ENCODE measurements around the gene PINLYP.

The PINLYP gene

DNA sequence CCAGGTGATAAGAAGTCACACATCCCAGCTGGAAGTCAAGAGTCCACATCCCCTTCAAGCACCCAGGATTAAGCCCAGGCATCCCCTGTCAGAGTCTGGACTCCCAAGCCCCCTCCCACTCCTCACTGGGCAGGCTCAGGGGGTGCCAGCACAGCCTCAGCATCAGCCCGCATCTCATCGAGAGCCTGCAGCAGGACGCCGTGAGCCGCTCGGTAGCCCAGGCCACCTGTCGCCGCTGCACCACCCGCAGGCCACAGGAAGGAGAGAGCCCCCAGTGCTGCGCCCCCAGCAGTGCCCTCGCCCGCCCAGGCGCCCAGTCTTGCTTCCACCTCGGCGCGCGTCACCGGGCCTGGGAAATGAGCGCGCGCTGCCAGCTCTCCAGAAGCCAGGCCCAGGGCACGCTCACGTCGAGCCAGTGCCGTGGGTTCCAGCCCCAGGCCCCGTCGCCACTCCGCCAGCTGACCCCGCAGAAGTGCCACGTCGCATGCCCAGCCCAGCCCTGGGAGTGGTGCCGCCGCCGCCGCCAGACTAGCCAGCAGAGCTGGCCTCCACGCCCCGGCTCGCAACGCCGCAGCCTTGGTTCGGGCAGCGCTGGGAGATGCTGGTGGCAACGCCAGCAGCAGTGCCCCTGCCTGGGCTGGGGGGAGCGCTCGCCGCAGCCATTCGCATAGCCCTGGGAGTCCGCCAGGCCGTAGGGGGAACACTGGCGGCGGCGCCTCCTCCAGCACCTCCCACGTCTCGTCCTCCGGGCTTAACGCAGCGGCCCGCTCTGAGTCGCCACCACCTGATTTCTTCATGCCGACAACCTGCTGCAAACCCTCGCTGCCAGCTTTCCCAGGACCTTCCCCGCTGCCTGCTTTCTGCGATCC is 16.5 kb downstream of the PINLYP start:
- H3K4me3 ChIP-seq (replicated peaks in 1 of 2; ENCODE audit: low read depth in 2 of 2, low read length in 2 of 2): no peak overlapping the region
- no peak for DNase-seq (ENCODE audit: low read depth in 2 of 2)
- TF ChIP-seq, protein P1, sequence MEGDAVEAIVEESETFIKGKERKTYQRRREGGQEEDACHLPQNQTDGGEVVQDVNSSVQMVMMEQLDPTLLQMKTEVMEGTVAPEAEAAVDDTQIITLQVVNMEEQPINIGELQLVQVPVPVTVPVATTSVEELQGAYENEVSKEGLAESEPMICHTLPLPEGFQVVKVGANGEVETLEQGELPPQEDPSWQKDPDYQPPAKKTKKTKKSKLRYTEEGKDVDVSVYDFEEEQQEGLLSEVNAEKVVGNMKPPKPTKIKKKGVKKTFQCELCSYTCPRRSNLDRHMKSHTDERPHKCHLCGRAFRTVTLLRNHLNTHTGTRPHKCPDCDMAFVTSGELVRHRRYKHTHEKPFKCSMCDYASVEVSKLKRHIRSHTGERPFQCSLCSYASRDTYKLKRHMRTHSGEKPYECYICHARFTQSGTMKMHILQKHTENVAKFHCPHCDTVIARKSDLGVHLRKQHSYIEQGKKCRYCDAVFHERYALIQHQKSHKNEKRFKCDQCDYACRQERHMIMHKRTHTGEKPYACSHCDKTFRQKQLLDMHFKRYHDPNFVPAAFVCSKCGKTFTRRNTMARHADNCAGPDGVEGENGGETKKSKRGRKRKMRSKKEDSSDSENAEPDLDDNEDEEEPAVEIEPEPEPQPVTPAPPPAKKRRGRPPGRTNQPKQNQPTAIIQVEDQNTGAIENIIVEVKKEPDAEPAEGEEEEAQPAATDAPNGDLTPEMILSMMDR (IDR thresholded peaks at IDR 0.05; ENCODE audit: low read depth, low read length): no peak

DNA sequence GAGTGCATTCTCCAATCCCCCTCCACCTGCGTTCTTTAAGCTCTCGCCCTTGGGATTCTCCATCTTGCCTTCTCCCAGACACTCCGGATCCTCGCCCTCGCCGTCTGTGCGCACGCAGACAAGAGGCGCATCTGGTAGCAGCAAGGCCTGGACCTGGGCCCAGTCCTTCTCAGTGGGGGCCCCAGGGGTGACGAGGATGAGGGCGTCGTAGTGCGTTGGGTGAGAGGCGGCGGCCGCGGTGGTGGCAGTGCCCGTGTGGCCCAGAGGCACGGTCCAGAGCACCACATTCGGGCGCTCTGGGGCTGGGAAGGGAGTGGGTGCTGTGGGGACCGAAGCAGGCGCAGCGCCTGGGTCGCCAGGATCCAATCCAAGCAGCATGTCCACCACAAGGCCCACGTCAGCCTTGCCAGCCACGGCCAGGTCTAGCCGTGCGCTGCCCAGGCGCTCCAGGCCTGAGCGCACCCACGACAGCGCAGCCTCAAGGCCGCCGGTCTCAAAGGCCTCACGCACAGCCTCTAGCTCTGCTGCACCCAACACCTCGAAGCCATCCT is 17.3 kb downstream of the PINLYP start:
- no peak overlapping the region for H3K4me3 ChIP-seq (replicated peaks in 1 of 2; ENCODE audit: low read depth in 2 of 2, low read length in 2 of 2)
- no peak for DNase-seq (ENCODE audit: low read depth in 2 of 2)
- TF ChIP-seq, protein P1 (IDR thresholded peaks at IDR 0.05; ENCODE audit: low read depth, low read length): no peak

DNA sequence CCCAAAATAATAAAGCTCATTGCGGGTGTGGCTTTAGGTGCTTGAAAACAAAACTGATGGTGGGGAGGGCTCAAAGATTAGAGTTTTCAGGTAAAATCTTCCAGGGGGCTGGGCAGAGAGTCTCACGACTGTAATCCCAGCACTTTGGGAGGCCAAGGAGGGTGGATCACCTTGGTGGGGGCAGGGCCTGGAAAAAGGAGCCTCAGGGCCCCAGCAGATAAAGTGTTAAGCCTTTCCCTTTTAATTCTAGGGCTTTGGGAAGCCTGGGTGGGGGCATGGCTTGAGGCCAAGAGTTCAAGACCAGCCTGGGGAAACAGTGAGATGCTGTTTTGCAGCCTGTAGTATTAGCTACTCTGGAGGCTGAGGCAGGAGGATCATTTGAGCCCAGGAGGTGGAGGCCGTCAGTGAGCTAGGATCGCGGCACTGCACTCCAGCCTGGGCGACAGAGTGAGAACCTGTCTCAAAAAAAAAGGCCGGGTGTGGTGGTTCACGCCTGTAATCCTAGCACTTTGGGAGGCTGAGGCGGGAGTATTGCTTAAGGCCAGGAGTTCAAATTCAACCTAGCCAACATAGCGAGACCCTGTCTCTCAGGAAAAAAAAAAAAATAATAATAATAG is 18.6 kb downstream of the PINLYP start:
- TF ChIP-seq, protein P1 (IDR thresholded peaks at IDR 0.05; ENCODE audit: low read depth, low read length): no peak
- no peak for DNase-seq (ENCODE audit: low read depth in 2 of 2)
- H3K4me3 ChIP-seq (replicated peaks in 1 of 2; ENCODE audit: low read depth in 2 of 2, low read length in 2 of 2): peak overlapping the region; percentile 61 to 78

DNA sequence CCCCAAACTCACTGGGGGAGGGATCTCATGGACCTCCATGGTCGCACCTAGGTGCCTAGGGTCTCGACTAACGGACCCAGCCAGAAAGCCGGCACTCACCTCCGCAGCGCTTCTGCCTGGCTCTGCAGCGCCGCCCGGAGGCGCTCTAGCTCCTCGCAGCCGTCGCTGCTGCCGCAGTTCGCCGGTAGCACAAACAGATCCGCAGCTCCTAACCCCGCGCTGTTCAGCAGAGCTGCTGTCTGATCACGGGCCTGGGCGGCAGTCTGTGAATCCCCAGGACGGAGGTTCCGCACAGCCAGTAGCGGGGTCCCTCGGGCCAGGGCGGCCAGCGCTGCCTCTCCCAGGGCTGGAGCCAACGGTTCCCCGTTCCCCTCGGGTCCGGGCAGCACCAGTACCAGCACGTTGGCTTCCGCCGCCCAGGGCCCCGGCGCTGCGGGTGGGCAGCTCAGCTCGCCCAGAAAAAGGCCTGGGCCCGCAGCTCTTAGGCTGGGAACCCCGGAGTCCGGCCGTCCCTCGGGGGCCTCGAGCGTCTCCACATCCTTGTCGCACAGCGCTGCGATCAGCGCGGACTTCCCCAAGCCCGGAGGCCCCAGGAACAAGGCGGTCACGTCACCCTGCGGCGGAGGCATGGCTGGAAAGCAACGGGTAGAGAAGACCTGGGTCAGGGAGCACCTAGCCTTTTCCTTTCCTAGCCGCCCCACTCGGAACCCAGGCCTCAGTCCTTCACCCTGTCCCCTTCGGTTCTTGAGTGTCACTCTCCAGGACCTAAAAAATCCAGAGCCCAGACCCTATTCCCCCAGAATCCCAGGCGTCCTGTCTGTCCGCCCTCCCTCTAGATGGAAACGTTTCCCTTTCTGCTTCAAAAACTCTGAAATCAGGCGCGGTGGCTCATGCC is 19.4 kb downstream of the PINLYP start:
- TF ChIP-seq, protein P1 (IDR thresholded peaks at IDR 0.05; ENCODE audit: low read depth, low read length): peak; percentile 97
- peak; percentile 70 to 77 for DNase-seq (ENCODE audit: low read depth in 2 of 2)
- peak overlapping the region; percentile 61 to 78 for H3K4me3 ChIP-seq (replicated peaks in 1 of 2; ENCODE audit: low read depth in 2 of 2, low read length in 2 of 2)

DNA sequence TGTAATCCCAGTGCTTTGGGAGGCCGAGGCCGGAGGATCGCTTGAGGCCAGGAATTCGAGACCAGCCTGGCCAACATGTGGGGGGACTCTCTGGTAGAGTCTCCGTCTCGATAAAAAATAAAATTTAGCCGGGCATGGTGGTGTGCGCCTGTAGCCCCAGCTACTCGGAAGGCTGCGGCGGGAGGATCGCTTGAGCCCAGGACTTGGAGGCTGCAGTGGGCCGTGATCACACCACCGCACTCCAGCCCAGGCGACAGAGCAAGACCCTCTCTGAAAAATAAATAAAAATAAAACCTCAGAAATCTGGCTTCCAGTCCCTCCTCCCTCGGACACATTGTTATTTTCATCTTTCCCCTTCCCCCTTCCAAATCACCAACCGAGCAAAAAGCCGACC is 20.0 kb downstream of the PINLYP start:
- no peak for DNase-seq (ENCODE audit: low read depth in 2 of 2)
- H3K4me3 ChIP-seq (replicated peaks in 1 of 2; ENCODE audit: low read depth in 2 of 2, low read length in 2 of 2): peak overlapping the region; percentile 61 to 78
- TF ChIP-seq, protein P1 (IDR thresholded peaks at IDR 0.05; ENCODE audit: low read depth, low read length): no peak
